SK-N-SH (cell line): ENCODE measurements around the gene KCNT1. TPM values are rescaled to one million over a fixed set of nuclear protein-coding genes. Genes with fewer than 3 reads are reported as not detected.

ENCODE experiments used
- CTCF ChIA-PET: fragments of 300-600, 350-600 bp; formaldehyde crosslinking; extraction: SDS; loops from one replicate; lab custom pipeline; 2021; lab: Yijun Ruan, JAX
- POLR2A ChIA-PET: fragments of 350-600 bp; sonication (Branson Sonifier 250); formaldehyde crosslinking; extraction: SDS; loops from one replicate; lab custom pipeline; 2020; ENCODE audit warnings: antibody characterized with exemption, inconsistent platforms; lab: Yijun Ruan, JAX
- DNase-seq: peaks from one replicate; pipeline ENCODE4 v3.0.0; 2012
- H2AFZ ChIP-seq: fragments of 200-600 bp; sonication (generic); 2 replicates; pipeline ENCODE4 v1.8.1; 2016; ENCODE audit warnings: antibody characterized with exemption, mild to moderate bottlenecking, low read depth
- H3F3A ChIP-seq: fragments of 200-600 bp; sonication (generic); replicated peaks from 2 replicates; pipeline ENCODE3; 2016; ENCODE audit warnings: antibody characterized with exemption, mild to moderate bottlenecking; ENCODE audit not compliant: insufficient read depth
- H3K27ac ChIP-seq, 2 experiments: fragments of 200-500 bp in 1 of 2; fragments of 200-600 bp in 1 of 2; sonication (Bioruptor generic) in 1 of 2; sonication (generic), shearing (Covaris generic) in 1 of 2; 2 replicates each; pipeline versions ENCODE4 v1.5.1 to v1.6.1; 2014 to 2016; ENCODE audit warnings: low read depth in 2 of 2, inconsistent platforms in 1 of 2, low read length in 1 of 2, mild to moderate bottlenecking in 1 of 2, mixed read lengths in 1 of 2
- H3K27me3 ChIP-seq: fragments of 200-600 bp; sonication (generic), shearing (Covaris generic); 2 replicates; pipeline ENCODE4 v1.6.1; 2016; ENCODE audit warnings: mixed run types; ENCODE audit not compliant: insufficient read depth
- H3K36me3 ChIP-seq, 2 experiments: fragments of 200-500 bp in 1 of 2; fragments of 200-600 bp in 1 of 2; sonication (Bioruptor generic) in 1 of 2; sonication (generic) in 1 of 2; replicated peaks in 1 of 2; 2 replicates each; pipeline versions ENCODE3 to v1.5.1; 2014 to 2016; ENCODE audit warnings: low read length in 1 of 2, mild to moderate bottlenecking in 1 of 2; ENCODE audit not compliant: insufficient read depth in 2 of 2, control insufficient read depth in 1 of 2
- H3K4me1 ChIP-seq, 2 experiments: fragments of 200-500 bp in 1 of 2; fragments of 200-600 bp in 1 of 2; sonication (Bioruptor generic) in 1 of 2; sonication (generic), shearing (Covaris generic) in 1 of 2; 2 replicates each; pipeline versions ENCODE4 v1.5.1 to v1.6.1; 2014 to 2016; ENCODE audit warnings: low read depth in 1 of 2, low read length in 1 of 2, mixed run types in 1 of 2; ENCODE audit not compliant: insufficient read depth in 2 of 2, control insufficient read depth in 1 of 2
- H3K4me2 ChIP-seq: fragments of 200-600 bp; sonication (generic), shearing (Covaris generic); 2 replicates; pipeline ENCODE4 v1.6.1; 2017; ENCODE audit warnings: mixed run types
- H3K4me3 ChIP-seq, 2 experiments: fragments of 200-500 bp in 1 of 2; fragments of 200-600 bp in 1 of 2; sonication (Bioruptor generic) in 1 of 2; sonication (generic), shearing (Covaris generic) in 1 of 2; 2 replicates each; pipeline versions ENCODE4 v1.5.1 to v1.8.1; 2014 to 2016; ENCODE audit warnings: low read depth in 2 of 2, inconsistent platforms in 1 of 2, low read length in 1 of 2, mild to moderate bottlenecking in 1 of 2, mixed read lengths in 1 of 2, moderate library complexity in 1 of 2
- H3K79me2 ChIP-seq: fragments of 200-600 bp; sonication (generic); 2 replicates; pipeline ENCODE4 v1.8.1; 2017; ENCODE audit warnings: mild to moderate bottlenecking; ENCODE audit not compliant: insufficient read depth
- H3K9ac ChIP-seq: fragments of 200-600 bp; sonication (generic); 2 replicates; pipeline ENCODE4 v1.6.1; 2017; ENCODE audit warnings: mixed run types
- H3K9me2 ChIP-seq: fragments of 200-600 bp; sonication (generic); 2 replicates; pipeline ENCODE4 v1.6.1; 2017; ENCODE audit warnings: mixed run types
- H3K9me3 ChIP-seq: fragments of 200-600 bp; sonication (generic); 2 replicates; pipeline ENCODE4 v1.6.1; 2017; ENCODE audit warnings: mixed run types, mild to moderate bottlenecking, moderate library complexity
- H4K20me1 ChIP-seq: fragments of 200-600 bp; sonication (generic); 2 replicates; pipeline ENCODE4 v1.6.1; 2017; ENCODE audit warnings: mild to moderate bottlenecking, mixed run types; ENCODE audit not compliant: insufficient read depth
- EP300 ChIP-seq, 2 experiments: IDR thresholded peaks; 2 replicates each; pipeline versions ENCODE4 v1.4.0 to v1.6.1; 2012; ENCODE audit warnings: borderline replicate concordance in 1 of 2, low read depth in 1 of 2, low read length in 1 of 2
- FOSL2 ChIP-seq: IDR thresholded peaks from 2 replicates; pipeline ENCODE4 v1.4.0; 2012; ENCODE audit warnings: low read depth, mild to moderate bottlenecking, moderate library complexity, borderline replicate concordance
- FOXM1 ChIP-seq: IDR thresholded peaks from 2 replicates; pipeline ENCODE4 v1.4.0; 2012; ENCODE audit warnings: low read depth, mild to moderate bottlenecking
- IRF3 ChIP-seq: fragments of 150-350 bp; IDR thresholded peaks from 2 replicates; pipeline ENCODE4 v1.6.1; 2016; ENCODE audit warnings: mild to moderate bottlenecking, low read depth, low read length
- JUND ChIP-seq: IDR thresholded peaks from 2 replicates; pipeline ENCODE4 v1.4.0; 2012
- NRF1 ChIP-seq: IDR thresholded peaks from 2 replicates; pipeline ENCODE4 v1.6.1; 2012; ENCODE audit warnings: low read depth, mild to moderate bottlenecking, low read length
- PBX3 ChIP-seq: IDR thresholded peaks from 2 replicates; pipeline ENCODE4; 2012
- POLR2AphosphoS5 ChIP-seq: IDR thresholded peaks from 2 replicates; pipeline ENCODE4 v1.6.1; 2012; ENCODE audit warnings: low read depth, low read length
- RAD21 ChIP-seq: IDR thresholded peaks from 2 replicates; pipeline ENCODE4 v1.6.1; 2012; ENCODE audit warnings: mild to moderate bottlenecking, low read length
- RFX5 ChIP-seq: IDR thresholded peaks from 2 replicates; pipeline ENCODE4 v1.6.1; 2012; ENCODE audit warnings: mild to moderate bottlenecking, improper control_type of control experiment, low read length
- RXRA ChIP-seq: IDR thresholded peaks from 2 replicates; pipeline ENCODE4 v1.4.0; 2012; ENCODE audit warnings: low read depth, mild to moderate bottlenecking, borderline replicate concordance
- SIN3A ChIP-seq: IDR thresholded peaks from 2 replicates; pipeline ENCODE4 v1.6.1; 2012; ENCODE audit warnings: low read depth, mild to moderate bottlenecking, low read length, moderate library complexity, borderline replicate concordance
- SMC3 ChIP-seq: IDR thresholded peaks from 2 replicates; pipeline ENCODE4 v1.6.1; 2012; ENCODE audit warnings: low read depth, low read length, improper control_type of control experiment
- TAF1 ChIP-seq: IDR thresholded peaks from 2 replicates; pipeline ENCODE4 v1.6.1; 2012; ENCODE audit warnings: low read depth, mild to moderate bottlenecking, low read length, moderate library complexity, borderline replicate concordance
- TCF12 ChIP-seq: IDR thresholded peaks from 2 replicates; pipeline ENCODE4 v1.4.0; 2012
- TEAD4 ChIP-seq: IDR thresholded peaks from 2 replicates; pipeline ENCODE4 v1.4.0; 2012; ENCODE audit warnings: mild to moderate bottlenecking, borderline replicate concordance; ENCODE audit not compliant: insufficient read depth
- USF1 ChIP-seq: IDR thresholded peaks from 2 replicates; pipeline ENCODE4 v1.4.0; 2012; ENCODE audit warnings: low read depth, borderline replicate concordance
- YY1 ChIP-seq: IDR thresholded peaks from 2 replicates; pipeline ENCODE4 v1.4.0; 2012; ENCODE audit warnings: low read depth, mild to moderate bottlenecking
- WGBS: methylation state at CpG from one replicate; pipeline ENCODE4 v1.1.6; 2017; ENCODE audit warnings: low lambda C conversion rate; 5-methylcytosine and 5-hydroxymethylcytosine counted together
- polyA plus RNA-seq, 3 experiments: library from polyadenylated mRNA; depleted of rRNA; stranded (reverse); fragments of >200 nt; gene quantifications; 2 replicates each; pipeline ENCODE4 v1.2.3, GENCODE V29; 2012

KCNT1 gene
- polyA plus RNA-seq, 1 of the 3 experiments (the other 2 are of a cell fraction): 0.08 TPM

- H3K9ac ChIP-seq: no peak overlapping the region
- no peaks in the 10 kb centered on the region for H3K9me2 ChIP-seq
- CTCF ChIA-PET: no interaction called here
- no peaks in the 10 kb centered on the region for H3F3A ChIP-seq
- H3K9me3 ChIP-seq: no peaks in the 10 kb centered on the region
- no peak overlapping the region for H3K27ac ChIP-seq
- no peak overlapping the region for H3K4me3 ChIP-seq
- over 99% methylated on average over 12 of the region's 12 CpGs for WGBS
- 0 out of 2 replicates have a peak, but pooled peaks cover 9% of the 10 kb centered on the region for H4K20me1 ChIP-seq
- no peak for TF ChIP-seq YY1
- TF ChIP-seq, all 33 proteins: peak for 0
- no peak overlapping the region for H2AFZ ChIP-seq
- no peaks in the 10 kb centered on the region for H3K27me3 ChIP-seq
- no peak overlapping the region for H3K4me2 ChIP-seq
- H3K4me1 ChIP-seq: no peaks in the 10 kb centered on the region
- peaks cover 24 to 60% of the 10 kb centered on the region in 2 experiments for H3K36me3 ChIP-seq
- POLR2A ChIA-PET: no interaction called here
- peaks cover 24% of the 10 kb centered on the region; the same call in 1 of the 2 replicates for H3K79me2 ChIP-seq
- no peak for DNase-seq
Observed at GRCh38 chr9:135823036-135823435, 121.1 kb downstream of the KCNT1 start.

GRCh38 chr9:135825435-135826187 is 123.6 kb downstream of the KCNT1 start:
- Histone ChIP-seq H3F3A (no peaks in the 10 kb centered on the region), H3K27me3 (no peaks in the 10 kb centered on the region), H2AFZ (no peak overlapping the region), H3K4me1 (no peaks in the 10 kb centered on the region), H3K9ac (no peak overlapping the region), H3K27ac (no peak overlapping the region), H3K79me2 (peaks cover 40% of the 10 kb centered on the region; the same call in 1 of the 2 replicates), H3K9me2 (no peaks in the 10 kb centered on the region), H3K36me3 (peaks cover 32 to 47% of the 10 kb centered on the region in 2 experiments), H3K4me3 (no peak overlapping the region), H3K9me3 (no peaks in the 10 kb centered on the region), H3K4me2 (no peak overlapping the region), H4K20me1 (0 out of 2 replicates have a peak, but pooled peaks cover 9% of the 10 kb centered on the region)
- CTCF ChIA-PET: interaction anchor here (0.8 kb wide), 1 partner anchor 29 kb away, joined by 4 read pairs; no protein-coding TSS in a partner anchor
- POLR2A ChIA-PET: no interaction called here
- TF ChIP-seq EP300 (IDR thresholded peaks at IDR 0.05; ENCODE audit: borderline replicate concordance in 1 of 2, low read depth in 1 of 2, low read length in 1 of 2): no peak
- WGBS: 93% methylated on average over 24 of the region's 25 CpGs
- DNase-seq: no peak

- peaks cover 45% of the 10 kb centered on the region; the same call in 1 of the 2 replicates for H3K79me2 ChIP-seq
- ChIA-PET POLR2A (no interaction called here), CTCF (no interaction called here)
- H3K4me2 ChIP-seq: no peak overlapping the region
- H3F3A ChIP-seq: no peaks in the 10 kb centered on the region
- no peaks in the 10 kb centered on the region for H3K27me3 ChIP-seq
- H4K20me1 ChIP-seq: 0 out of 2 replicates have a peak, but pooled peaks cover 9% of the 10 kb centered on the region
- H3K4me1 ChIP-seq: no peaks in the 10 kb centered on the region
- no peak overlapping the region for H2AFZ ChIP-seq
- H3K36me3 ChIP-seq: peaks cover 32 to 41% of the 10 kb centered on the region in 2 experiments
- H3K9me2 ChIP-seq: no peaks in the 10 kb centered on the region
- H3K9me3 ChIP-seq: no peaks in the 10 kb centered on the region
- H3K27ac ChIP-seq: no peak overlapping the region
- no peak overlapping the region for H3K4me3 ChIP-seq
- H3K9ac ChIP-seq: no peak overlapping the region
- no peak for DNase-seq
- WGBS: 93% methylated on average over 8 of the region's 14 CpGs
- TF ChIP-seq SIN3A (no peak), JUND (no peak), TEAD4 (no peak), USF1 (no peak), RFX5 (no peak), IRF3 (no peak), PBX3 (no peak), FOXM1 (no peak), RAD21 (no peak), NRF1 (no peak), TAF1 (no peak), POLR2AphosphoS5 (no peak), FOSL2 (no peak), TCF12 (no peak), SMC3 (no peak), RXRA (no peak)
Observed at GRCh38 chr9:135826188-135826545, 124.2 kb downstream of the KCNT1 start.
